ENCODE results near the gene RGS3. TPM values are rescaled to one million over a fixed set of nuclear protein-coding genes. Genes with fewer than 3 reads are reported as not detected.

Gene RGS3
- total and polyA plus RNA-seq, 2 of the 13 experiments (the other 11 are each of a cell fraction or from before 2014, with no cell fraction given): 17.1 to 28.8 TPM

DNA sequence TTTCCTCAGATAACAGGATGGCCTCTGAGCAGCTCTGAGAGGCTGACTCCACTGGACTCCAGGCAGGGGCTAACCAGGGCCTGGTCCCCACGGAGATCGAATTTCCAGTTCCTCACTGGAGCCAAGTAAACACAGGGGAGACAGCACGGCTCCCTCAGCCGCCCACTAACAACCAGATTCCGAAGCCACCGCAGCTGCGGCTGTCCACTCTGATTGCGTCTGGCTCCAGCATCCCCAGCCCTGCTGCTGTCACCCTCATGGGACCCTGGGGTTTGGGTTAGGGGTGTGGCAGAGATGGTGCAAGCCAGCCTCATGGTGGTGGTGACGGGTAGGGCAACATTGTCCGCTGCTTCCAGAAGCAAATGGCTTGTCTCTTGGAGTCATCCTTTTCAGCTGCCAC lies 172.6 kb downstream of the RGS3 start (continued):
- TF ChIP-seq ZNF839 (CRISPR knock-in tag; IDR thresholded peaks at IDR 0.05; ENCODE audit: borderline replicate concordance): no peak
- TF ChIP-seq ZNF292 (CRISPR knock-in tag; IDR thresholded peaks at IDR 0.05; ENCODE audit: borderline replicate concordance, low read depth): peak; percentile 62; the same call in 1 of the 2 replicates
- no peak for TF ChIP-seq ZNF510 (CRISPR knock-in tag; IDR thresholded peaks at IDR 0.05; ENCODE audit: low read depth)
- no peak for TF ChIP-seq FOXA1 (IDR thresholded peaks at IDR 0.05)
- TF ChIP-seq FOXA1 (CRISPR knock-in tag; IDR thresholded peaks at IDR 0.05): peak; percentile 46; the same call in 1 of the 2 replicates
- TF ChIP-seq KLF16 (CRISPR knock-in tag; IDR thresholded peaks at IDR 0.05): no peak
- peak; percentile 47; the same call in 1 of the 2 replicates for TF ChIP-seq FOXA3 (CRISPR knock-in tag; IDR thresholded peaks at IDR 0.05)
- TF ChIP-seq, protein P1, sequence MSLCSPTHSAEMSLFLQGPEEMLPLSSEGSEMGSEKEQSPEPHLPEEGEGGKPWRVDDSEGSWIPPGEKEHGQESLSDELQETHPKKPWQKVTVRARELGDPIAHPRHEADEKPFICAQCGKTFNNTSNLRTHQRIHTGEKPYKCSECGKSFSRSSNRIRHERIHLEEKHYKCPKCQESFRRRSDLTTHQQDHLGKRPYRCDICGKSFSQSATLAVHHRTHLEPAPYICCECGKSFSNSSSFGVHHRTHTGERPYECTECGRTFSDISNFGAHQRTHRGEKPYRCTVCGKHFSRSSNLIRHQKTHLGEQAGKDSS (CRISPR knock-in tag; IDR thresholded peaks at IDR 0.05; ENCODE audit: borderline replicate concordance, low read depth): 0 out of 2 replicates have a peak, but pooled peaks have one; percentile 40
- no peak for TF ChIP-seq ZNF33B (CRISPR knock-in tag; IDR thresholded peaks at IDR 0.05)
- TF ChIP-seq, protein P2, sequence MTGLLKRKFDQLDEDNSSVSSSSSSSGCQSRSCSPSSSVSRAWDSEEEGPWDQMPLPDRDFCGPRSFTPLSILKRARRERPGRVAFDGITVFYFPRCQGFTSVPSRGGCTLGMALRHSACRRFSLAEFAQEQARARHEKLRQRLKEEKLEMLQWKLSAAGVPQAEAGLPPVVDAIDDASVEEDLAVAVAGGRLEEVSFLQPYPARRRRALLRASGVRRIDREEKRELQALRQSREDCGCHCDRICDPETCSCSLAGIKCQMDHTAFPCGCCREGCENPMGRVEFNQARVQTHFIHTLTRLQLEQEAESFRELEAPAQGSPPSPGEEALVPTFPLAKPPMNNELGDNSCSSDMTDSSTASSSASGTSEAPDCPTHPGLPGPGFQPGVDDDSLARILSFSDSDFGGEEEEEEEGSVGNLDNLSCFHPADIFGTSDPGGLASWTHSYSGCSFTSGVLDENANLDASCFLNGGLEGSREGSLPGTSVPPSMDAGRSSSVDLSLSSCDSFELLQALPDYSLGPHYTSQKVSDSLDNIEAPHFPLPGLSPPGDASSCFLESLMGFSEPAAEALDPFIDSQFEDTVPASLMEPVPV (CRISPR knock-in tag; IDR thresholded peaks at IDR 0.05): no peak
- no peak for TF ChIP-seq ZBTB7B (CRISPR knock-in tag; IDR thresholded peaks at IDR 0.05)
- TF ChIP-seq ZSCAN21 (CRISPR knock-in tag; IDR thresholded peaks at IDR 0.05; ENCODE audit: borderline replicate concordance): no peak
- TF ChIP-seq, protein P3, sequence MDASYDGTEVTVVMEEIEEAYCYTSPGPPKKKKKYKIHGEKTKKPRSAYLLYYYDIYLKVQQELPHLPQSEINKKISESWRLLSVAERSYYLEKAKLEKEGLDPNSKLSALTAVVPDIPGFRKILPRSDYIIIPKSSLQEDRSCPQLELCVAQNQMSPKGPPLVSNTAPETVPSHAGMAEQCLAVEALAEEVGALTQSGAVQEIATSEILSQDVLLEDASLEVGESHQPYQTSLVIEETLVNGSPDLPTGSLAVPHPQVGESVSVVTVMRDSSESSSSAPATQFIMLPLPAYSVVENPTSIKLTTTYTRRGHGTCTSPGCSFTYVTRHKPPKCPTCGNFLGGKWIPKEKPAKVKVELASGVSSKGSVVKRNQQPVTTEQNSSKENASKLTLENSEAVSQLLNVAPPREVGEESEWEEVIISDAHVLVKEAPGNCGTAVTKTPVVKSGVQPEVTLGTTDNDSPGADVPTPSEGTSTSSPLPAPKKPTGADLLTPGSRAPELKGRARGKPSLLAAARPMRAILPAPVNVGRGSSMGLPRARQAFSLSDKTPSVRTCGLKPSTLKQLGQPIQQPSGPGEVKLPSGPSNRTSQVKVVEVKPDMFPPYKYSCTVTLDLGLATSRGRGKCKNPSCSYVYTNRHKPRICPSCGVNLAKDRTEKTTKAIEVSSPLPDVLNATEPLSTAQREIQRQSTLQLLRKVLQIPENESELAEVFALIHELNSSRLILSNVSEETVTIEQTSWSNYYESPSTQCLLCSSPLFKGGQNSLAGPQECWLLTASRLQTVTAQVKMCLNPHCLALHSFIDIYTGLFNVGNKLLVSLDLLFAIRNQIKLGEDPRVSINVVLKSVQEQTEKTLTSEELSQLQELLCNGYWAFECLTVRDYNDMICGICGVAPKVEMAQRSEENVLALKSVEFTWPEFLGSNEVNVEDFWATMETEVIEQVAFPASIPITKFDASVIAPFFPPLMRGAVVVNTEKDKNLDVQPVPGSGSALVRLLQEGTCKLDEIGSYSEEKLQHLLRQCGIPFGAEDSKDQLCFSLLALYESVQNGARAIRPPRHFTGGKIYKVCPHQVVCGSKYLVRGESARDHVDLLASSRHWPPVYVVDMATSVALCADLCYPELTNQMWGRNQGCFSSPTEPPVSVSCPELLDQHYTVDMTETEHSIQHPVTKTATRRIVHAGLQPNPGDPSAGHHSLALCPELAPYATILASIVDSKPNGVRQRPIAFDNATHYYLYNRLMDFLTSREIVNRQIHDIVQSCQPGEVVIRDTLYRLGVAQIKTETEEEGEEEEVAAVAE (CRISPR knock-in tag; IDR thresholded peaks at IDR 0.05; ENCODE audit: borderline replicate concordance): no peak
- TF ChIP-seq NRL (CRISPR knock-in tag; IDR thresholded peaks at IDR 0.05; ENCODE audit: borderline replicate concordance): no peak
- no peak for TF ChIP-seq CREB1 (IDR thresholded peaks at IDR 0.05)
- TF ChIP-seq CREB1 (CRISPR knock-in tag; IDR thresholded peaks at IDR 0.05): no peak
- TF ChIP-seq KDM5B (CRISPR knock-in tag; IDR thresholded peaks at IDR 0.05; ENCODE audit: borderline replicate concordance): no peak
